Psoas muscle (tissue), 8 donors: ENCODE measurements around the gene LAMB3. TPM values are rescaled to one million over a fixed set of nuclear protein-coding genes. Genes with fewer than 3 reads are reported as not detected.

ENCODE experiments used
- ATAC-seq, 4 donors: fragments of 200-7000 bp; cut with Tn5 transposase; one replicate each; pipeline ENCODE4 v1.9.1; 2020; ENCODE audit warnings: moderate library complexity in 3 of 4, mild to moderate bottlenecking in 2 of 4
- DNase-seq, 2 donors: peaks; one replicate each; pipeline ENCODE4 v3.0.0-alpha.2; 2020
- H3K27ac ChIP-seq: fragments of 200-600 bp; one replicate; pipeline ENCODE4 v1.8.0; 2022
- H3K27me3 ChIP-seq, 3 donors: fragments of 200-600 bp in 1 of 3; one replicate each; pipeline versions ENCODE4 v1.6.1 to v1.8.0; 2013 to 2022; ENCODE audit warnings: low read length in 2 of 3, mild to moderate bottlenecking in 2 of 3, moderate library complexity in 1 of 3; ENCODE audit not compliant: insufficient read depth in 3 of 3
- H3K36me3 ChIP-seq, 2 donors: fragments of 200-600 bp in 1 of 2; one replicate each; pipeline versions ENCODE4 v1.6.1 to v1.8.0; 2013 to 2022; ENCODE audit warnings: low read depth in 1 of 2, mild to moderate bottlenecking in 1 of 2, moderate library complexity in 1 of 2; ENCODE audit not compliant: insufficient read depth in 1 of 2
- H3K4me1 ChIP-seq: fragments of 200-600 bp; one replicate; pipeline ENCODE4 v1.8.0; 2022
- H3K4me3 ChIP-seq: fragments of 200-600 bp; one replicate; pipeline ENCODE4 v1.8.0; 2022; ENCODE audit warnings: mild to moderate bottlenecking
- H3K9me3 ChIP-seq: fragments of 200-600 bp; one replicate; pipeline ENCODE4 v1.8.0; 2022
- WGBS, 3 donors: extraction: QIAGEN DNeasy Blood & Tissue Kit; methylation state at CpG; one replicate each; pipeline versions ENCODE4 v1.1.6 to v1.1.7; 2013; 5-methylcytosine and 5-hydroxymethylcytosine counted together
- intact Hi-C, 2 donors: fragments of 100-400 bp; cut with DNase I; formaldehyde crosslinking; loops; one replicate each; pipeline versions ENCODE4 v1.11.0 to v1.14.2; 2022
- polyA plus RNA-seq, 3 donors: library from polyadenylated mRNA; stranded (reverse); fragments of 200-250 nt; gene quantifications; one replicate each; pipeline ENCODE4 v1.2.3, GENCODE V29; 2013
- total RNA-seq, 4 donors: library from RNA; stranded (reverse); fragmentation: NEBNext Ultra II Directional in 2 of 4; extraction: Animal tissue kit (Norgen Biotek cat#: 25700) in 2 of 4; gene quantifications; one replicate each; pipeline versions ENCODE4 v1.2.1 to v1.2.4, GENCODE V29; 2021 to 2023
- TF ChIP-seq, protein P1 (sequence below): fragments of 200-600 bp; IDR thresholded peaks from one replicate; pipeline ENCODE4 v1.8.0; 2022; ENCODE audit warnings: antibody characterized with exemption
- donor health status: healthy with polysubstance abuse.
- donor health status: DM: no; HTN: no; CAD: no; lungs with moderate emphysema.
- donor health status: Bipolar disorder and iron deficiency.
- donor health status: healthy.
- donor health status: DM: yes; HTN: yes; CAD: no.
- donor health status: DM: no; HTN: no; CAD: no.
- donor health status: DM: no; HTN: no; CAD: no.
- donor health status: DM: yes; HTN: yes; CAD: no.

Gene LAMB3
- total and polyA plus RNA-seq, 7 donors = 0.88 to 2.7 (median 2.0) TPM

DNA sequence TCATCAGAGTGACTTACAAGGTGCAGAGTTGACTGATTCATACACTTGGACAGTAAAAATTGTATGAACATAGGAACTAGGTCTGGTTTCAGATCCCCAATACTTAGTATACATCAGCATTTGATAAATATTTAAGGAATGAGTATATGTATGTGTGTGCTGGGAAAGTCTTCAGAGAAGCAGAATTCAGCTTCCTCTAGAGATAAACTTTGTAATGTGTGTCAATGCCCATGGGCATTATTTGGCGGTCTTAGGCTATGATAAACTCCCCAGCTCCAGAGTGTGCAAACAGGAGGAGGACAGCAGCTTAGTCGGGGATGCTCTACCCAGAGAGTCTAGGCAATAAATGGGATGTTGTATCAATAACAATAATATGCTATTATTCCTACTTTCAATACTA lies 71.6 kb downstream of the LAMB3 start:
- 41 to 89% (median 85%) methylated on average over 2 of the region's 2 CpGs for WGBS, 3 donors

DNA sequence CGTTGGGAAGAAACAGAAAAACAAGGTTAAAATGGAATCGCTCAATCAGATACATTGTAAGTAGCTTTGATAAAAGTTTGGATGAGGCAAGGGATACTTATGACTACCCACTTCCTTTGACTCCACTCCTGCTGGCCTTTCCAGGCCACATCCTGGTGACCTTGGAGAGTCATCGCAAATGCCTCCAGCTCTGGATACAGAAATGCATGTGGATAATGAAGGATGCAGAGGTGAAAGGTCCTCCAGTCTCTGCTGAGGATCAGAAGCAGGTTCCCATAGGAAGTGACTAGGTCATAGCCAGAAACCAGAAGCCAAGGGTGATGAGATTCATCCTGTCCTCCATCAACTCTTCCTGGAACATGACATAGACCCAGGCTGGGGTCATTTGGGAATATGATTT lies 74.9 kb downstream of the LAMB3 start:
- ATAC-seq (peak in 2 of 4 donors; percentile 11 to 13), DNase-seq (no peak)
- H3K9me3 ChIP-seq = no peaks in the 10 kb centered on the region
- H3K36me3 ChIP-seq = no peaks in the 10 kb centered on the region
- intact Hi-C loops = loop anchor here (2.0 to 5.0 kb wide), 3 partner anchors 49 to 171 kb away; no protein-coding TSS in a partner anchor
- peaks cover 0 to 3% (median 0%) of the 10 kb centered on the region in 3 donors for H3K27me3 ChIP-seq
- H3K4me3 ChIP-seq = no peak overlapping the region
- TF ChIP-seq, protein P1, sequence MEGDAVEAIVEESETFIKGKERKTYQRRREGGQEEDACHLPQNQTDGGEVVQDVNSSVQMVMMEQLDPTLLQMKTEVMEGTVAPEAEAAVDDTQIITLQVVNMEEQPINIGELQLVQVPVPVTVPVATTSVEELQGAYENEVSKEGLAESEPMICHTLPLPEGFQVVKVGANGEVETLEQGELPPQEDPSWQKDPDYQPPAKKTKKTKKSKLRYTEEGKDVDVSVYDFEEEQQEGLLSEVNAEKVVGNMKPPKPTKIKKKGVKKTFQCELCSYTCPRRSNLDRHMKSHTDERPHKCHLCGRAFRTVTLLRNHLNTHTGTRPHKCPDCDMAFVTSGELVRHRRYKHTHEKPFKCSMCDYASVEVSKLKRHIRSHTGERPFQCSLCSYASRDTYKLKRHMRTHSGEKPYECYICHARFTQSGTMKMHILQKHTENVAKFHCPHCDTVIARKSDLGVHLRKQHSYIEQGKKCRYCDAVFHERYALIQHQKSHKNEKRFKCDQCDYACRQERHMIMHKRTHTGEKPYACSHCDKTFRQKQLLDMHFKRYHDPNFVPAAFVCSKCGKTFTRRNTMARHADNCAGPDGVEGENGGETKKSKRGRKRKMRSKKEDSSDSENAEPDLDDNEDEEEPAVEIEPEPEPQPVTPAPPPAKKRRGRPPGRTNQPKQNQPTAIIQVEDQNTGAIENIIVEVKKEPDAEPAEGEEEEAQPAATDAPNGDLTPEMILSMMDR = no peak
- H3K4me1 ChIP-seq = peaks cover 3% of the 10 kb centered on the region
- no peak overlapping the region for H3K27ac ChIP-seq
- WGBS, 3 donors = 87 to 90% (median 87%) methylated on average over 3 of the region's 3 CpGs

More for the DNA sequence above, 71.6 kb downstream of the LAMB3 start:
- ATAC-seq = no peak
- Histone ChIP-seq H3K4me1 (peaks cover 7% of the 10 kb centered on the region), H3K27me3 (peaks cover 0 to 9% (median 0%) of the 10 kb centered on the region in 3 donors), H3K4me3 (no peak overlapping the region), H3K27ac (no peak overlapping the region), H3K9me3 (no peaks in the 10 kb centered on the region), H3K36me3 (no peaks in the 10 kb centered on the region)
- TF ChIP-seq, protein P1 = no peak
- DNase-seq = no peak
- intact Hi-C loops = no loop called here

DNA sequence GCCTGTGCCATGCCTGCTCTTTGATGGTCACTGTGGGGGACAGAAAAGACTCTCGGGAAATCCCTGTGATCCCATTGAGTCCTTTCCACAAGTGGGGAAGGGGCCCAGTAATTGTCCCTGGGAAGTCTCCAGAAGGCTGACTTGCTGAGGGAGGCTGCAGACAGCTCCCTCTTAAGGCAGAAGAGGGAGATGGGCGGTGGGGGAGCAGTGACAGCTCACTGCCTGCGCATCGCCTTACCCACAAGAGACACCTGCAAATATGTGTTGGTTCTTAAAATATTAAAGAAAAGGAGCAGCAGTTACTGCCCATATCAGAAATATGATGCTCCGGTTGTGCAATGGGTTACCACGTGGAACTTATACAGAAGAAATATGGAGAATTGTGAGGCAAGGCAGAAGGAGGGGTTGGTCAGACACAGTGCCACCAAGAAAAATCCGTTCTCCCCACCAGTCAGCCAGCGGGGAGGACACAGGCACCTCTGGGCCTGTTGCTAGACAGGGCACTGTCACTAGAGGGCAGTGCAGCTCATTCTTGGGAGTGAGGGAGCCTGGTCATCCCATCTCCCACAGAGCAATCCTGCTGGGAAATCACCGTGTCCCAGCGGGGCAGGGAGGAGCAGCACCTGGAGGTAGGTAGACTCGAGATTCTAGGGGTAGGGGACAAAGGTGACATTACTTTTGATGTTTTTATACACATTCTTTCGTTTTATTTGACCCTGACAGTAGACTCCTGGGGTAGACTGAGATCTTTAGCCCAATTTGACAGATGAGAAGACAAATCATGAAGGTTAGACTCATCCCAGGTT lies 75.6 kb downstream of the LAMB3 start:
- TF ChIP-seq, protein P1 = peak; percentile 95
- 25 to 26% (median 26%) methylated on average over 12 of the region's 12 CpGs for WGBS, 3 donors
- intact Hi-C loops = loop anchor here (1.0 to 5.0 kb wide), 4 partner anchors 50 to 172 kb away; no protein-coding TSS in a partner anchor

DNA sequence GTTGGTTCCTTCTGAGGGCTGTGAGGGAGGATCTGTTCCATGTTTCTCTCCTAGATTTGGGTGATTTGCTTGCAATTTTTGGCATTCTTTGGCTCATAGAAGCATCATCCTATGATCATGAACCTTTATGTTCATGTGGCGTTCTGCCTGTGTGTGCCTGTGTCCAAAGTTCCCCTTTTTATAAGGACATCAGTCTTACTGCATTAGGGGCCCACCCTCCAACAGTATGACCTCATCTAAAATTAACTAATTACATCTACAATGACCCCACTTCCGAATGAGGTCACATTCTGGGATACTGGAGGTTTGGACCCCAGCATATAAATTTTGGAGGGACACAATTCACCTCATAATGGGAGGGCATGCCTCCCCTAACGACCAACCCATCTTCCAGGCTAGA lies 81.5 kb downstream of the LAMB3 start:
- ATAC-seq (no peak), DNase-seq (no peak)
- Histone ChIP-seq H3K36me3 (no peaks in the 10 kb centered on the region), H3K4me1 (no peaks in the 10 kb centered on the region), H3K27me3 (peaks cover 0 to 8% (median 6%) of the 10 kb centered on the region in 3 donors), H3K27ac (no peak overlapping the region), H3K4me3 (no peak overlapping the region), H3K9me3 (no peaks in the 10 kb centered on the region)
- 79 to 82% (median 79%) methylated on average over 3 of the region's 3 CpGs for WGBS, 3 donors
- TF ChIP-seq, protein P1 = no peak
- intact Hi-C loops = loop anchor here in 1 of 2 donors (5.0 kb wide), 1 partner anchor 177 kb away; no protein-coding TSS in a partner anchor

More for the DNA sequence above, 75.6 kb downstream of the LAMB3 start:
- H3K4me1 ChIP-seq = peaks cover 3% of the 10 kb centered on the region
- ATAC-seq (peak; percentile 94 to 100 (median 98)), DNase-seq (peak; percentile 80 to 88)
- H3K27me3 ChIP-seq = peaks cover 0 to 8% (median 5%) of the 10 kb centered on the region in 3 donors
- no peaks in the 10 kb centered on the region for H3K36me3 ChIP-seq
- no peaks in the 10 kb centered on the region for H3K9me3 ChIP-seq
- no peak overlapping the region for H3K27ac ChIP-seq
- no peak overlapping the region for H3K4me3 ChIP-seq
